ENCODE data around the gene SYVN1.
A peak's percentile ranks its signal among the peaks of the same experiment; 100 is the strongest.

Gene SYVN1

GRCh38 chr11:65103476-65103875 is 30.8 kb downstream of the SYVN1 start:
- no peak for TF ChIP-seq CTCF (IDR thresholded peaks at IDR 0.05; ENCODE audit: insufficient read depth, low read depth, low read length, missing control alignments)
- no peak overlapping the region for H3K4me3 ChIP-seq (ENCODE audit: low read depth, low read length)
- no peak for DNase-seq (ENCODE audit: low read depth)

GRCh38 chr11:65102142-65103095 is 31.9 kb downstream of the SYVN1 start:
- no peak overlapping the region for H3K4me3 ChIP-seq (ENCODE audit: low read depth, low read length)
- TF ChIP-seq CTCF (IDR thresholded peaks at IDR 0.05; ENCODE audit: insufficient read depth, low read depth, low read length, missing control alignments): no peak
- DNase-seq (ENCODE audit: low read depth): no peak

GRCh38 chr11:65100674-65101350 is 33.5 kb downstream of the SYVN1 start:
- H3K4me3 ChIP-seq (ENCODE audit: low read depth, low read length): no peak overlapping the region
- peak; percentile 6 for TF ChIP-seq CTCF (IDR thresholded peaks at IDR 0.05; ENCODE audit: insufficient read depth, low read depth, low read length, missing control alignments)
- DNase-seq (ENCODE audit: low read depth): no peak

- H3K4me3 ChIP-seq (ENCODE audit: low read depth, low read length): peak overlapping the region; percentile 76
- no peak for DNase-seq (ENCODE audit: low read depth)
- TF ChIP-seq CTCF (IDR thresholded peaks at IDR 0.05; ENCODE audit: insufficient read depth, low read depth, low read length, missing control alignments): no peak
Observed at GRCh38 chr11:65096926-65097325, 37.4 kb downstream of the SYVN1 start.

GRCh38 chr11:65095974-65096806 is 38.1 kb downstream of the SYVN1 start, which contains the start of gene VPS51:
Gene VPS51 (plus strand): TSS chr11:65096214. CDS start chr11:65096251, 37 bp downstream.
- no peak for TF ChIP-seq CTCF (IDR thresholded peaks at IDR 0.05; ENCODE audit: insufficient read depth, low read depth, low read length, missing control alignments)
- peak within 1 kb of the TSS; percentile 76 for H3K4me3 ChIP-seq (ENCODE audit: low read depth, low read length)
- peak; percentile 95 for DNase-seq (ENCODE audit: low read depth)

- H3K4me3 ChIP-seq (ENCODE audit: low read depth, low read length): peak overlapping the region; percentile 76
- DNase-seq (ENCODE audit: low read depth): no peak
- TF ChIP-seq CTCF (IDR thresholded peaks at IDR 0.05; ENCODE audit: insufficient read depth, low read depth, low read length, missing control alignments): no peak
Observed at GRCh38 chr11:65095427-65095826, 38.9 kb downstream of the SYVN1 start.

All from GM12865 (cell line).